Measurements from ENCODE around the gene EMID1. TPM values are rescaled to one million over a fixed set of nuclear protein-coding genes. Genes with fewer than 3 reads are reported as not detected.

Gene EMID1
- total RNA-seq, 3 donors from 2014 or later (not counting 1 experiment from before 2014, with no cell fraction given): 0.59 to 1.3 (median 0.65) TPM

GRCh38 chr22:29183971-29184848, 21.5 kb upstream of the EMID1 start:
- no peak overlapping the region for H3K4me3 ChIP-seq (ENCODE audit: low read length)
- H3K4me1 ChIP-seq (ENCODE audit: control insufficient read depth, insufficient read depth, low read length): no peaks in the 10 kb centered on the region
- ATAC-seq: no peak
- H3K27ac ChIP-seq (ENCODE audit: low read length): no peak overlapping the region
- H3K36me3 ChIP-seq (ENCODE audit: control insufficient read depth, insufficient read depth, low read length): no peaks in the 10 kb centered on the region
- DNase-seq: no peak
- no peak overlapping the region for H3K4me3 Mint-ChIP-seq
- TF ChIP-seq, protein P1, sequence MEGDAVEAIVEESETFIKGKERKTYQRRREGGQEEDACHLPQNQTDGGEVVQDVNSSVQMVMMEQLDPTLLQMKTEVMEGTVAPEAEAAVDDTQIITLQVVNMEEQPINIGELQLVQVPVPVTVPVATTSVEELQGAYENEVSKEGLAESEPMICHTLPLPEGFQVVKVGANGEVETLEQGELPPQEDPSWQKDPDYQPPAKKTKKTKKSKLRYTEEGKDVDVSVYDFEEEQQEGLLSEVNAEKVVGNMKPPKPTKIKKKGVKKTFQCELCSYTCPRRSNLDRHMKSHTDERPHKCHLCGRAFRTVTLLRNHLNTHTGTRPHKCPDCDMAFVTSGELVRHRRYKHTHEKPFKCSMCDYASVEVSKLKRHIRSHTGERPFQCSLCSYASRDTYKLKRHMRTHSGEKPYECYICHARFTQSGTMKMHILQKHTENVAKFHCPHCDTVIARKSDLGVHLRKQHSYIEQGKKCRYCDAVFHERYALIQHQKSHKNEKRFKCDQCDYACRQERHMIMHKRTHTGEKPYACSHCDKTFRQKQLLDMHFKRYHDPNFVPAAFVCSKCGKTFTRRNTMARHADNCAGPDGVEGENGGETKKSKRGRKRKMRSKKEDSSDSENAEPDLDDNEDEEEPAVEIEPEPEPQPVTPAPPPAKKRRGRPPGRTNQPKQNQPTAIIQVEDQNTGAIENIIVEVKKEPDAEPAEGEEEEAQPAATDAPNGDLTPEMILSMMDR (IDR thresholded peaks at IDR 0.05): no peak
- H3K27ac Mint-ChIP-seq: no peak overlapping the region
- intact Hi-C loops (cut with micrococcal nuclease): no loop called here
- no peaks in the 10 kb centered on the region for H3K36me3 Mint-ChIP-seq
- H3K9me3 Mint-ChIP-seq: no peaks in the 10 kb centered on the region
- no peaks in the 10 kb centered on the region for H3K4me1 Mint-ChIP-seq
- H3K27me3 ChIP-seq (ENCODE audit: control insufficient read depth, insufficient read depth, low read length): no peaks in the 10 kb centered on the region
- H3K27me3 Mint-ChIP-seq (ENCODE audit: low read depth in 2 of 2): no peaks in the 10 kb centered on the region
- no peaks in the 10 kb centered on the region for H3K9me3 ChIP-seq (ENCODE audit: control insufficient read depth, insufficient read depth, low read length)
- 91% methylated on average over 18 of the region's 19 CpGs for WGBS (ENCODE audit: insufficient coverage)

GRCh38 chr22:29184849-29185490, 20.7 kb upstream of the EMID1 start:
- no peaks in the 10 kb centered on the region for H3K27me3 Mint-ChIP-seq (ENCODE audit: low read depth in 2 of 2)
- H3K36me3 Mint-ChIP-seq: no peaks in the 10 kb centered on the region
- intact Hi-C loops (cut with micrococcal nuclease): no loop called here

DNA sequence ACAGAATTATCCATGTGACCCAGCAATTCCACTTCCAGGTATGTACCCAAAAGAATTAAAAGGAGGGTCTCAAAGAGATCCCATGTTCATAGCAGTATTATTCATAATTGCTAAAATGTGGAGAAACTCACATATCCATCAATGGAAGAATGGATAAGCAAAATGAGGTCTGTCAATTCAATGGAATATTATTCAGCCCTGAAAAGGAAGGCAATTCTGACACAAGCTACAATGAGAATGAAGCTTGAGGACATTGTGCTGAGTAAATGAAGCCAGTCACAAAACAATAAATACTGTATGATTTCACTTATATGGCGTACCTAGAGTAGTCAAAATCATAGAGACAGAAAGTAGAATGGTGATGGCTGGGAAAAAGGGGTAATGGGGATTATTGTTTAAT, 19.4 kb upstream of the EMID1 start:
- Mint-ChIP-seq H3K4me1 (no peaks in the 10 kb centered on the region), H3K36me3 (no peaks in the 10 kb centered on the region), H3K9me3 (no peaks in the 10 kb centered on the region), H3K27me3 (ENCODE audit: low read depth in 2 of 2) (no peaks in the 10 kb centered on the region), H3K4me3 (no peak overlapping the region), H3K27ac (no peak overlapping the region)
- no peaks in the 10 kb centered on the region for H3K27me3 ChIP-seq (ENCODE audit: control insufficient read depth, insufficient read depth, low read length)
- H3K4me3 ChIP-seq (ENCODE audit: low read length): no peak overlapping the region
- ATAC-seq: no peak
- TF ChIP-seq, protein P1 (IDR thresholded peaks at IDR 0.05): no peak
- no peak overlapping the region for H3K27ac ChIP-seq (ENCODE audit: low read length)
- no peaks in the 10 kb centered on the region for H3K9me3 ChIP-seq (ENCODE audit: control insufficient read depth, insufficient read depth, low read length)
- intact Hi-C loops (cut with micrococcal nuclease): no loop called here
- DNase-seq: no peak
- 100% methylated on average over 1 of the region's 1 CpG for WGBS (ENCODE audit: insufficient coverage)
- H3K36me3 ChIP-seq (ENCODE audit: control insufficient read depth, insufficient read depth, low read length): no peaks in the 10 kb centered on the region
- no peaks in the 10 kb centered on the region for H3K4me1 ChIP-seq (ENCODE audit: control insufficient read depth, insufficient read depth, low read length)

More at GRCh38 chr22:29184849-29185490, 20.7 kb upstream of the EMID1 start:
- ATAC-seq (no peak), DNase-seq (no peak)
- Histone ChIP-seq H3K36me3 (ENCODE audit: control insufficient read depth, insufficient read depth, low read length) (no peaks in the 10 kb centered on the region), H3K4me3 (ENCODE audit: low read length) (no peak overlapping the region), H3K27me3 (ENCODE audit: control insufficient read depth, insufficient read depth, low read length) (no peaks in the 10 kb centered on the region), H3K9me3 (ENCODE audit: control insufficient read depth, insufficient read depth, low read length) (no peaks in the 10 kb centered on the region), H3K4me1 (ENCODE audit: control insufficient read depth, insufficient read depth, low read length) (no peaks in the 10 kb centered on the region), H3K27ac (ENCODE audit: low read length) (no peak overlapping the region)
- TF ChIP-seq, protein P1 (IDR thresholded peaks at IDR 0.05): no peak
- Mint-ChIP-seq H3K4me1 (no peaks in the 10 kb centered on the region), H3K4me3 (no peak overlapping the region), H3K9me3 (no peaks in the 10 kb centered on the region), H3K27ac (no peak overlapping the region)
- WGBS (ENCODE audit: insufficient coverage): 85% methylated on average over 12 of the region's 12 CpGs

All from natural killer cell (primary cell).